ENCODE data around the gene DNAJC1. TPM values are rescaled to one million over a fixed set of nuclear protein-coding genes. Genes with fewer than 3 reads are reported as not detected.

Gene DNAJC1
- total and polyA plus RNA-seq, 2 of the 8 experiments (the other 6 are each of a cell fraction or from before 2014, with no cell fraction given) = 6.8 to 14.8 TPM

GRCh38 chr10:22005763-22006162 lies 2.2 kb upstream of the DNAJC1 start:
- Histone ChIP-seq H4K20me1 (replicated peaks in 1 of 2; ENCODE audit: control insufficient read depth in 1 of 2, insufficient read depth in 2 of 2, low read length in 2 of 2) (peaks cover 0 to 2% of the 10 kb centered on the region in 2 experiments), H3K14ac (ENCODE audit: insufficient read length) (no peak overlapping the region), H3K23me2 (ENCODE audit: low read depth, low read length) (peaks cover 12% of the 10 kb centered on the region), H3K56ac (replicated peaks; ENCODE audit: insufficient read length, low read depth, low read length) (no peak overlapping the region), H2BK15ac (ENCODE audit: low read length) (no peak overlapping the region), H3K4me3 (ENCODE audit: extremely low read depth in 1 of 4, insufficient read depth in 2 of 4, low read depth in 3 of 4, low read length in 4 of 4) (no peak overlapping the region), H3K79me1 (ENCODE audit: low read depth, low read length) (no peaks in the 10 kb centered on the region), H3K79me2 (ENCODE audit: control insufficient read depth in 1 of 2, insufficient read depth in 2 of 2, low read length in 2 of 2) (0 out of 4 replicates have a peak, but pooled peaks cover 0 to 7% of the 10 kb centered on the region in 2 experiments), H3K23ac (ENCODE audit: insufficient read length) (no peak overlapping the region), H2BK12ac (ENCODE audit: low read depth, low read length) (no peak overlapping the region), H2BK120ac (replicated peaks; ENCODE audit: low read depth, low read length) (no peak overlapping the region), H3K9ac (replicated peaks in 1 of 4; ENCODE audit: extremely low read depth in 1 of 4, low read depth in 3 of 4, low read length in 3 of 4) (no peak overlapping the region), H3K36me3 (ENCODE audit: control insufficient read depth in 2 of 4, insufficient read depth in 4 of 4, low read length in 3 of 4) (no peaks in the 10 kb centered on the region), H3K27me3 (replicated peaks in 1 of 4; ENCODE audit: control insufficient read depth in 3 of 4, extremely low read depth in 1 of 4, insufficient read depth in 3 of 4, low read length in 3 of 4) (peaks cover 0 to 2% (median 0%) of the 10 kb centered on the region in 4 experiments; a peak in 2 of 7 replicates), H4K91ac (replicated peaks; ENCODE audit: insufficient read length, low read length) (no peak overlapping the region), H2AFZ (ENCODE audit: low read length) (no peak overlapping the region), H3K27ac (ENCODE audit: low read depth, low read length) (no peak overlapping the region), H4K5ac (ENCODE audit: insufficient read length, low read depth, low read length) (no peak overlapping the region), H2AK5ac (ENCODE audit: low read depth, low read length) (no peak overlapping the region), H3K4me2 (ENCODE audit: insufficient read depth in 1 of 2, low read depth in 2 of 2, low read length in 2 of 2) (no peak overlapping the region), H3K18ac (ENCODE audit: extremely low read depth, low read length) (no peak overlapping the region), H4K8ac (ENCODE audit: extremely low read depth, insufficient read depth, low read length) (no peak overlapping the region), H3K9me3 (ENCODE audit: insufficient read depth in 2 of 2, low read depth in 1 of 2, low read length in 1 of 2) (no peaks in the 10 kb centered on the region; a peak in 1 of 4 replicates), H3K4me1 (replicated peaks in 1 of 4; ENCODE audit: control insufficient read depth in 3 of 4, insufficient read depth in 4 of 4, low read length in 3 of 4) (peaks cover 0 to 3% (median 1%) of the 10 kb centered on the region in 4 experiments; a peak in 2 of 7 replicates), H2BK5ac (ENCODE audit: low read depth, low read length) (no peak overlapping the region), H2BK20ac (ENCODE audit: low read length) (no peak overlapping the region), H3K4ac (replicated peaks; ENCODE audit: insufficient read length, low read depth, low read length) (no peak overlapping the region)
- DNase-seq (ENCODE audit: low read depth in 1 of 2, low spot score in 2 of 2) (no peak), FAIRE-seq (no peak)
- CTCF ChIA-PET (ENCODE audit: partially characterized antibody) = interaction anchor here (1.2 to 4.7 kb wide), 2 partner anchors 9 to 13 kb away, joined by 4 to 32 read pairs; no protein-coding TSS in a partner anchor
- WGBS, 2 experiments (ENCODE audit: extremely low coverage in 1 of 2, insufficient coverage in 1 of 2, insufficient read length in 1 of 2, insufficient replicate concordance in 2 of 2, low coverage in 1 of 2, low lambda C conversion rate in 2 of 2, missing lambda C conversion rate in 1 of 2) = 89% methylated on average over 2 of the region's 2 CpGs; no CpG with 5 or more reads in 1 of the 2 experiments
- POLR2A ChIA-PET (ENCODE audit: partially characterized antibody) = no interaction called here
- TF ChIP-seq TAF7 (optimal IDR thresholded peaks at IDR 0.05; ENCODE audit: borderline replicate concordance, low read depth, low read length) = no peak
- TF ChIP-seq ATF2 (IDR thresholded peaks at IDR 0.05; ENCODE audit: low read length) = no peak
- no peak for TF ChIP-seq POLR2A (IDR thresholded peaks at IDR 0.05; ENCODE audit: control extremely low read depth in 1 of 2, low read depth in 2 of 2, low read length in 2 of 2)
- no peak for TF ChIP-seq BACH1 (IDR thresholded peaks at IDR 0.05; ENCODE audit: low read length)
- TF ChIP-seq POLR2AphosphoS5 (IDR thresholded peaks at IDR 0.05; ENCODE audit: low read depth, low read length) = no peak
- no peak for TF ChIP-seq BCL11A (IDR thresholded peaks at IDR 0.05; ENCODE audit: low read depth in 2 of 2, low read length in 2 of 2)
- TF ChIP-seq BRCA1 (IDR thresholded peaks at IDR 0.05; ENCODE audit: low read depth, low read length) = no peak
